ENCODE measurements around the gene C10orf62.

The C10orf62 gene

DNA sequence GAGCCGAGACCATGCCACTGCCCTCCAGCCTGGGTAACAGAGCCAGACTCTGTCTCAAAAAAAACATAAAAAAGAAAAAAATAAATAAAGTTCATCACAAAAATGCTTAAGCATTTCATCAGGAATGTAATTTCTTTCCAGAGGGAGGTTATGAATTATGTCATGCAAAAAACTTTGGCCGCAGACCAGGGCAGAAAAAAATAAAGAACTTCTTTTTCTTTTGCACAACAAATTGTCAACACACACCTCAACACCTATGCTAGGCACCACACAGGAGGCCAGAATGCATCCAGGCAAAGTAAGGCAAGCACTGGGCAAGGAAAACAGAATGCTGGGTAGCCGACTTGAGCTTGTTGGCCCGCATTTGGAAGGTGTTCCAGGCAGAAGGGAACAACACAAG, 3.9 kb downstream of the C10orf62 start:
- in situ Hi-C loops (cut with MboI; ENCODE audit: low pct_unique_long_range_greater_than_20kb, low sequenced_read_pairs, unreplicated experiment), result no loop called here
- no peak for DNase-seq (ENCODE audit: low spot score)
- TF ChIP-seq CTCF (IDR thresholded peaks at IDR 0.05; ENCODE audit: extremely low read depth, insufficient read depth, missing control alignments), result no peak

- TF ChIP-seq CTCF (IDR thresholded peaks at IDR 0.05; ENCODE audit: extremely low read depth, insufficient read depth, missing control alignments), result no peak
- no peak for DNase-seq (ENCODE audit: low spot score)
- in situ Hi-C loops (cut with MboI; ENCODE audit: low pct_unique_long_range_greater_than_20kb, low sequenced_read_pairs, unreplicated experiment), result no loop called here
Measured at GRCh38 chr10:97596101-97597082, 6.9 kb downstream of the C10orf62 start.

GRCh38 chr10:97597778-97598177, 8.3 kb downstream of the C10orf62 start:
- DNase-seq (ENCODE audit: low spot score), result no peak
- TF ChIP-seq CTCF (IDR thresholded peaks at IDR 0.05; ENCODE audit: extremely low read depth, insufficient read depth, missing control alignments), result no peak
- in situ Hi-C loops (cut with MboI; ENCODE audit: low pct_unique_long_range_greater_than_20kb, low sequenced_read_pairs, unreplicated experiment), result no loop called here

- DNase-seq (ENCODE audit: low spot score), result no peak
- TF ChIP-seq CTCF (IDR thresholded peaks at IDR 0.05; ENCODE audit: extremely low read depth, insufficient read depth, missing control alignments), result no peak
- in situ Hi-C loops (cut with MboI; ENCODE audit: low pct_unique_long_range_greater_than_20kb, low sequenced_read_pairs, unreplicated experiment), result no loop called here
Measured at GRCh38 chr10:97598407-97599271, 9.1 kb downstream of the C10orf62 start.

DNA sequence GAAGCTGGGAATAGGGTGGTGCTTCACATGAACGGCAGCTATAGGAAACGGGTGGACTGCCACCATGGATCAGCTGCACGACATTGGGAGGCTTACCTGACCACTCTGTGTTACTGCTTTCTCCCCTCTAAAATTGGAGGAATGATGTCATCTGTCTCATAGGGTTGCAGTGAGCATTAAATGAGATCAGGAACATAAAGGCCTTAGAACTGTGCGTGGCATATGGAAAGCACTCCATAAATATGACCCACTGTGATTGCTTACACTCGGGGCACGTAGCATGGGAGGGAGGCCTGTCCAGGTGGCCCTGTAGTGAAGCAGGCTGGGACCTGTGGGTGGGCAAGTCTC, 9.7 kb downstream of the C10orf62 start:
- no peak for DNase-seq (ENCODE audit: low spot score)
- TF ChIP-seq CTCF (IDR thresholded peaks at IDR 0.05; ENCODE audit: extremely low read depth, insufficient read depth, missing control alignments), result no peak
- in situ Hi-C loops (cut with MboI; ENCODE audit: low pct_unique_long_range_greater_than_20kb, low sequenced_read_pairs, unreplicated experiment), result no loop called here

DNA sequence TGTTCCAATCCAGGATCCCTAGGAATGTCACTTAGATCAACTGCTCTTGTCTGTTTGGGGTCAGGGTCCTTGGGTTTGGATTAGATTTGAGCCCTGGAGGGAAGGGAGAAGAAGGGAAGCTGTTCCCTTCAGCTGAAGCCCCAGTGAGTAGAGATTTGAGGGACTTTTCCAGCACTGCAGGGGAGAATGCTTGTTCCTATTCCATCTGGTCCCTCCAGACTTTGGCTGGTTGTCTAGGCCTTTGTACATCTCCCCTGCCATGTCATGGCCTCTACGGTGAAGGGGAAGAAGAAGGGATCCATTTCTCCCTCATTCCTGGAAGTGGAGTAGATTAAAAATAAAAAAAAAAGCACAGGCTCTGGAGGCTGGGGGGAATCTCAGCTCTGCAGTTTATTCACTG, 11.1 kb downstream of the C10orf62 start:
- no peak for DNase-seq (ENCODE audit: low spot score)
- in situ Hi-C loops (cut with MboI; ENCODE audit: low pct_unique_long_range_greater_than_20kb, low sequenced_read_pairs, unreplicated experiment), result no loop called here
- TF ChIP-seq CTCF (IDR thresholded peaks at IDR 0.05; ENCODE audit: extremely low read depth, insufficient read depth, missing control alignments), result no peak
